ENCODE results near the gene SLC25A36. TPM values are rescaled to one million over a fixed set of nuclear protein-coding genes. Genes with fewer than 3 reads are reported as not detected.

SLC25A36 gene
- total RNA-seq, 2 experiments from 2014 or later, result 71.8 to 81.3 TPM

- no peak overlapping the region for H2AFZ ChIP-seq (ENCODE audit: low read length)
- no peaks in the 10 kb centered on the region for H3K9me3 ChIP-seq (ENCODE audit: low read length)
- BruUV-seq (replicated peaks), result no TSS peak
- H3K9me2 ChIP-seq (ENCODE audit: insufficient read depth, low read length), result no peaks in the 10 kb centered on the region
- POLR2A ChIA-PET, result no interaction called here
- CTCF ChIA-PET (ENCODE audit: unreplicated experiment), result no interaction called here
- DNase-seq (ENCODE audit: low spot score), result no peak
- H4K20me1 ChIP-seq (ENCODE audit: insufficient read depth, low read length), result no peaks in the 10 kb centered on the region
- no peak overlapping the region for H3K4me3 ChIP-seq (ENCODE audit: low read depth, low read length, poor library complexity, severe bottlenecking)
- H3K36me3 ChIP-seq (ENCODE audit: insufficient read depth, low read length), result no peaks in the 10 kb centered on the region
- intact Hi-C loops (cut with micrococcal nuclease; ENCODE audit: unreplicated experiment), result no loop called here
- H3K79me2 ChIP-seq (ENCODE audit: insufficient read depth, low read depth, low read length), result no peaks in the 10 kb centered on the region
- H3K4me2 ChIP-seq (ENCODE audit: low read length), result no peak overlapping the region
- no peak overlapping the region for H3K27ac ChIP-seq (ENCODE audit: low read depth, low read length, poor library complexity, severe bottlenecking)
- no peaks in the 10 kb centered on the region for H3K4me1 ChIP-seq (ENCODE audit: insufficient read depth, low read length, poor library complexity, severe bottlenecking)
- TF ChIP-seq CTCF (conservative IDR thresholded peaks at IDR 0.05; ENCODE audit: low read length) (no peak), EZH2phosphoT487 (IDR thresholded peaks at IDR 0.05; ENCODE audit: borderline replicate concordance, low read depth, low read length) (no peak)
Observed at GRCh38 chr3:141019244-141019643, 77.6 kb downstream of the SLC25A36 start.

- DNase-seq (ENCODE audit: low spot score), result no peak
- POLR2A ChIA-PET, result no interaction called here
Observed at GRCh38 chr3:141020143-141020830, 78.7 kb downstream of the SLC25A36 start.

More at GRCh38 chr3:141020143-141020830, 78.7 kb downstream of the SLC25A36 start:
- intact Hi-C loops (cut with micrococcal nuclease; ENCODE audit: unreplicated experiment), result no loop called here
- CTCF ChIA-PET (ENCODE audit: unreplicated experiment), result interaction anchor here (0.5 kb wide), 1 partner anchor 11 kb away, joined by 3 read pairs; no protein-coding TSS in a partner anchor
- no peaks in the 10 kb centered on the region for H4K20me1 ChIP-seq (ENCODE audit: insufficient read depth, low read length)
- no peaks in the 10 kb centered on the region for H3K9me3 ChIP-seq (ENCODE audit: low read length)
- no TSS peak for BruUV-seq (replicated peaks)
- H3K9me2 ChIP-seq (ENCODE audit: insufficient read depth, low read length), result no peaks in the 10 kb centered on the region
- H3K4me2 ChIP-seq (ENCODE audit: low read length), result no peak overlapping the region
- H3K36me3 ChIP-seq (ENCODE audit: insufficient read depth, low read length), result no peaks in the 10 kb centered on the region
- no peaks in the 10 kb centered on the region for H3K79me2 ChIP-seq (ENCODE audit: insufficient read depth, low read depth, low read length)
- TF ChIP-seq EZH2phosphoT487 (IDR thresholded peaks at IDR 0.05; ENCODE audit: borderline replicate concordance, low read depth, low read length) (no peak), CTCF (conservative IDR thresholded peaks at IDR 0.05; ENCODE audit: low read length) (no peak)
- H3K4me3 ChIP-seq (ENCODE audit: low read depth, low read length, poor library complexity, severe bottlenecking), result no peak overlapping the region
- no peak overlapping the region for H2AFZ ChIP-seq (ENCODE audit: low read length)
- H3K27ac ChIP-seq (ENCODE audit: low read depth, low read length, poor library complexity, severe bottlenecking), result no peak overlapping the region
- H3K4me1 ChIP-seq (ENCODE audit: insufficient read depth, low read length, poor library complexity, severe bottlenecking), result no peaks in the 10 kb centered on the region
